HG03095 (cell line): ENCODE data around the gene CA5A.
"Not testable (repeated sequence)": the region's sequence is repeated elsewhere in the genome, so short reads cannot be mapped to it uniquely, and the experiment has no call there.

Source experiments
- ATAC-seq: cut with Tn5 transposase; IDR thresholded peaks from one replicate; pipeline ENCODE4 v1.9.1; 2021; ENCODE audit warnings: moderate library complexity; ENCODE audit not compliant: unreplicated experiment

CA5A gene

DNA sequence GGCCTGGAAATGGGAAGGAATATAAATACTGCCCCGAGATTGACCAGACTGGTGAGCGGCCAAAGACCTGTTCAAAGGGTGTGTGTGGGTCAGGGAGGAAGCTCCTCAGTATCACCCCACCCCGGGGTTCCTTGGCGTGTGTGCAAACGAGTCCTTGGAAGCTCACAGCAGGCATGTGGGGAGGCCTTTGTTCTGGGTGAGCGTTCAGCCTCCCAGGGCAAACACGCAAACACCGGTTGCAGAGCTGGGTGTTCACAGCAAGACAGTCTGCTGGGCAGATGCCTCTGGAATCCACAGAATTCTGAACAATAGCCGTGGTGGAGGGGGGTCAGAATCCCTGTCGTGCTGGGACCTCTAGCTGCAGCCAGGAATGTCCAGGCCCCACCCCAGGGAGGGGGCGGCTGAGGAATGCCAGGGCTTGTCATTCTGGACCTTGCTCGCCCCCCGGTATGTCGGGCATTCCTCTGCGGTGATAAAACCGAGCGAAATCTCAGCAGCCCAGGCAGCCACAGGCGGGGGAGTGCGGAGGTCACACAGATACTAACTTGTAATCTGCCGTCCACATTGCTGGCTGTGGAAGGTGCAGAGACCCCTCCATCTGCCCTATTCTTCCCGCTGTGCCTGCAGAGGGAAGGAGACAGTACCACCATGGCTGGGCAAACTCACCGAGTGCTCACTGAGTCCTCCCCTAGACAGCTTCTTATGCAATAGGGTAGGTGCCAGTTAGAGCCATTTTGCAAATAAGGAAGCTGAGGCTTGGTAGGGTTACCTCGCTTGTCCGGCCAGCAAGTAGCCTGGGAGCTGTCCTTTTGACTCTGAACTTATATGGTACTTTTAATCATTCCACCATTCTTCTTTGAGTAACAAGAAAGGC lies 65.7 kb downstream of the CA5A start:
- ATAC-seq, result not testable (repeated sequence)

- ATAC-seq, result not testable (repeated sequence)
Observed at GRCh38 chr16:87869879-87870417, 66.4 kb downstream of the CA5A start.

- ATAC-seq, result peak; percentile 55
Observed at GRCh38 chr16:87869061-87869878, 67.1 kb downstream of the CA5A start, which contains the start of gene SLC7A5. Gene SLC7A5 (minus strand): TSS chr16:87869507. CDS start chr16:87869422, 85 bp downstream.

DNA sequence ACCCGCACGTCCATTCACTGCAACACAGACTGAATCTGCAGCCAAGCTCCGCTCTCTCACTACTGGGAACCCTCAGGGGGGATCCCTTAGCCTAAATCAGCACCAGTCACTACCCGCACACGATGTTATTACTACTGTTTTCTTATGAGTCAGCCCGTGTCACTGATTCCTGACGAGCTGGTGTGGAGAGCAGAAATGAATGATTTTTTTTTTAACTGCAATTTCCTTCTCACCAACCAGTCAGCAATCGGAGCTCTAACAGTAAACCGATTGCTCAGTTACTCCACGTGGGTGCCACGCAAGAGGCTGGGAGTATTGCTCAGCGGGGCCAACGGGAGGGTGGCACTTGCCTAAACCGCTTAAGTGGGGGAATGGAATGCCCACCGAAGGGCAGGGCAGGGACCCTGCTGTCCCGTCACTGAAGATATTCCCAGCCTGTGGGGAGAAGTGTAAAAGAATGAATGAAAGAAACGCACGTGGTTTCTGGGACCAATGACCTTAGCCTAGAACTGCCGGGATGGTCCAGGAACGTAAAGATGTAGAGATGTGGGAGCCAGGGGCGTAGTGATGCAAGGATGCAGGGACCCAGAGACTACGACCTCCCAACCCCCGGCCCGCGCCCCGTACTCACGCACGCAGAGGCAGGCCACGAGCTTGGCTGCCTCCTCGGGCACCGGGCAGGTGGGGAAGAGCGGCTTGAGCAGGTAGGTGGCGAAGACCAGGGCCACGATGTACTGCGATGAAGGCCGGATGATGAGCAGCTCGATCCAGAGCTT lies 67.9 kb downstream of the CA5A start:
- not testable (repeated sequence) for ATAC-seq

GRCh38 chr16:87865902-87866555 lies 70.3 kb downstream of the CA5A start:
- ATAC-seq, result not testable (repeated sequence)

DNA sequence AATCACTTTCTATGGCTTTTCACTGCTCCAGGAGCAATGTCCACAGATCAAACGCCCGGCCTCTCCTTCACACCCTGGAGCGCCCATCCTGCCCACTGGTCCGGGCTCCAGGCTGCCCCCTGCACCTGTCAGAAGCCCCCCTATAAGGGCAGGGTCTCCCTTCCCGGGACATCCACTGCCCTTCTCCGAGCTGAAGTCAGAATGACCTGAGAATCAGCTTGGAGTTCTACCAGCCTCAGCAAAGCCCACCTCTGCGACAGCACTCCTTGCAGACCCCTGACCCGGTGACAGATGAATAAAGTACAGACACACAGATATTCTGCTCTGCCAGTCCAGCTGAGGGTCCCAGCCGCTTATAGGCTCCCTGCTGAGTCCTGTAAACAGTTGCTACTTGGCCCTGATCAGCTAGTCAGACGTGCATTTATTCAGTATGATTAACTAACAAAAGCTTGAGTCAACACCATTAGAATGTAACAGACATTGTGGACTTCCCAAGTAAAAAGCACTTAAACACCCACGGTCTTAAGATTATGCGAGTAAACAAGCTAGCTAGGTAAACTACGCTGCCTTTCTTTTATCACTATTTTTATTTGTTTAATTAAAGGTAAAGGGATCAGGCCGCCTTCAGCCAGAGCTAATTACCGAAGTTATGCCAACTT lies 71.9 kb downstream of the CA5A start:
- ATAC-seq, result no peak

GRCh38 chr16:87863327-87863635 lies 73.0 kb downstream of the CA5A start:
- not testable (repeated sequence) for ATAC-seq

GRCh38 chr16:87862597-87863326 lies 73.6 kb downstream of the CA5A start:
- ATAC-seq, result not testable (repeated sequence)

GRCh38 chr16:87861300-87862099 lies 74.8 kb downstream of the CA5A start:
- ATAC-seq, result not testable (repeated sequence)

GRCh38 chr16:87860553-87861299 lies 75.6 kb downstream of the CA5A start:
- no peak for ATAC-seq

DNA sequence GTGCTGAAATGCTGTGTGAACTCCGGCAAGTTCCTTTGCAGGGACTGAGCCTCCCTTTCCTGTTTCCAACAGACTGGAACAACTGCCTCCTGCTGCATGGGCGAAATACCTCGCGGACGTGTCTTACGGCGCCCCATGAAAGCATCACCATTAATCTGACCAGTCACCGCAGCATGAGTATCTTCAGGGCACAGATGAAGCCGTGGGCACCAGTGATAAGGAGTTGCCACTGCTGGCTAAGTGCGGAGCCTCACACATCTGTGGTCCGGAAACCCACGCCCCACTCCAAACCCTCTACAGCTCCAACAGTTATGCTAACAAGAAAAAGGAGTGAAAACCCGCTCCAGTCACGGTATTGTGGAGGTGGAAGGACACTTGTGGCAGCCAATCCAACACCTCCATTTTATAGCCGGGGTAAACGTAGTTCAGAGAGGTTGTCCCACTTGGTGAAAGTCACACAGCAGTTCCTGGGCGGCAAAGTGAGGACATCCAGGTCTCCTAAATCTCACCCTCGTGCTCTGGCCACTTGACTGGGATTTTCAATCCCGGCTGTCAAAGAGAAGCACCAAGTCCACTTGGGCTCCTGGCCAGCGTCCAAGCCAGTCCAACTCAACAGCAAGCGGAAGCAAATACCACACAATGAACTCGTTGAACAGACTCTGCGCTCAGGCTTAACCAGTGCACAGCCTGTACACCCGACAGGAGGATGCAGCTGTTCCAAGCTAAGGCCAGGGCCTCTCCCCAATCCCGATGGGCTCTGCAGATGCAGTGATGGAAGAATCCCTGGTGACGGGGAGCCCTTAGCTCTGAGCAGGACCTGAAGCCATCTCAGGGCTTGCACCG lies 78.0 kb downstream of the CA5A start:
- not testable (repeated sequence) for ATAC-seq

DNA sequence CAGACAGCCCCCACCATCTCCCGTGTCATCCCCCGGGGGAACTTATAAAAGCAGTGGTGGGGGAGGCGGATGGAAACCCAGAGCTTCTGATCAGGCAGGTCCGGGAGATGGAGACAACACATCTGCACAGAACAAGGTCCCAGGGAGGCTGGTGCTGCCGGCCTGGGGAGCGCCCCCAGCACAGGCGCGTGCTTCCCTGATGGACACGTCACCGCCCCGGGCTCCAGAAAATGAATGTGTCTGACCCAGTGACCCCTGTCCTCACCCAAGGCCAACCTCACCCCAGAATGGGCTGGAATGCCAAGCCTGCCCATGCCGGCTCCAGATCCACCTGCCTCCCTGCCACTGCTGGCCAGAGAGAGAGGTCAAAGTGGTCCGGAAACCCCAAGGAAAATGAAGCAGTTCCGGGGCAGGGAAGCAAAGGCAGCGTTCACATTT lies 79.5 kb downstream of the CA5A start:
- no peak for ATAC-seq

DNA sequence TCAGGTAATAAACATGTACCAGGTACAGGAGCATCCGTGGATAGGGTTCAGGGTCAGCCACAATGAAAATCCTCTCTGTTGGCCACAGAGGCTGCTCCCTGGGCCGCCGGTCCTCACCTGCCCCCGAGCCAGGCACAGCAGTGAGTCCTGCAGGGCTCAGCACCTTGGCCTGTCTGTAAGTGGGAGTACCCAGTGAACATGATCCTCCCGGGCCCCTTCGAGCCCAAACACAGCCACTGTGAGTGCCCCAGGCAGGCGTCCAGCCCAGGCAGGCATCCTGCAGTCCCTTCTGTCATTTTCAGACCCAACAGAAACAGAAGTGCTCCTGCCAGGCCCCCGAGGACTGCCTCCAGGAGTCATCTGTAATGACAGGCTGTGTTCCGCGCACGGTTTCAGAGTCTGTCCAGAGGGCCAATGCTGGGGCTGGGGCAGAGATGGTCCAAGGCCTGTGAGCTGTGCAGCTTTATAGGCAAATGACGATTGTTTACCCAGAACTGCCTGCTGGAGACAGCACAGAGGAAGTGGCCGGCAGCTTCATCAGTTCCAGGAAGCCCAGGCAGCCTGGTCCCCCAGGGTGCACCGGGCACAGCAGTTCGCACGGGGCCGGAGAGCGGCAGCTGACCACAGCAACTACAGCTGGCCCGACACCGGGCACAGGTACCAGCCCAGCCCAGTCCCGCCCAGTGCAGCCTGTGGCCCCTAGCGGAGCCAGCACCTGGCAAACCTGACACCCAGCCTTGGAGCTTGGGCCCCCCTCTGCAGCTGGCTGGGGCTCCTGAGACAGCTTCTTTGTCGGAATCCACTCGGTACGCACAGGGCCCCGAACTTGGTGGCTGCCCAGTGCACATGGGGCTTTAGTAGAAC lies 80.2 kb downstream of the CA5A start:
- no peak for ATAC-seq

DNA sequence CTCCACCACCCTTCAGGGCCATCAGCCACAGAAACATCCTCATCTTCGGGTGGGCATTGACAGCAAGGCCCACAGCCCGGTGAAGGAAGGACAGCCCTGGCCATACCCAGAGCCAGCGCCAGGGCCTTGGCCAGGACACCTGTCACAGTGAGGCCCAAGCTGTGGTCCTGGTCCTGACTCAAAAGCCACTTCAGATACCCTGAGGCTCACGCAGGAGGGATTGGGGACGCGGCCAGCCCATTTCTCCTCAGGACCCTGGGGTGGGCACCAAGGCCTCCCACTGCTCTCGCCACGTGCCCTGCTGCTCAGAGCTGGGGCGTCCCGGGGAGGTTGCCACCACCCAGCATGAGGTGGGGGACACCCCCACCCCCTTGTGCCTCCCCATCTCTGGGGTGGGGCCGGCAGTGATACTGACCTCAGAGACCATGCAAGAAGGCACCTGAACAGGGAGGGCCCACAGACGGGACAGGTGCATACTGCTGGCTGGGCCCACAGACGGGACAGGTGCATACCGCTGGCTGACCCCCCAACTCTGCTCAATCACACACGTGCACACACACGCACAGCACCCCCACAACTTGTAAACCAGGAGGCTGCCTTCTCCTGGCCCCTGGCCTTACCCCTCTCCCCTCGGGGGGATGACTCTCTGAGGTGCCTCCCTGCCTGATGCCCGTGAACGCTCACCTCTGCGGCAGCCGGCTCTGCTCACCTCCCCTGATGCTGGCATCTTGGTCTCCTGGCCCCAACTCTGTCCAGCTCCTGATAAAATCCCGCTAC lies 81.2 kb downstream of the CA5A start:
- no peak for ATAC-seq
